ENCODE measurements around the gene SWSAP1. TPM values are rescaled to one million over a fixed set of nuclear protein-coding genes. Genes with fewer than 3 reads are reported as not detected.

The SWSAP1 gene
- total and polyA plus RNA-seq, 8 donors = 0.37 to 4.1 (median 3.2) TPM; not detected in 3

DNA sequence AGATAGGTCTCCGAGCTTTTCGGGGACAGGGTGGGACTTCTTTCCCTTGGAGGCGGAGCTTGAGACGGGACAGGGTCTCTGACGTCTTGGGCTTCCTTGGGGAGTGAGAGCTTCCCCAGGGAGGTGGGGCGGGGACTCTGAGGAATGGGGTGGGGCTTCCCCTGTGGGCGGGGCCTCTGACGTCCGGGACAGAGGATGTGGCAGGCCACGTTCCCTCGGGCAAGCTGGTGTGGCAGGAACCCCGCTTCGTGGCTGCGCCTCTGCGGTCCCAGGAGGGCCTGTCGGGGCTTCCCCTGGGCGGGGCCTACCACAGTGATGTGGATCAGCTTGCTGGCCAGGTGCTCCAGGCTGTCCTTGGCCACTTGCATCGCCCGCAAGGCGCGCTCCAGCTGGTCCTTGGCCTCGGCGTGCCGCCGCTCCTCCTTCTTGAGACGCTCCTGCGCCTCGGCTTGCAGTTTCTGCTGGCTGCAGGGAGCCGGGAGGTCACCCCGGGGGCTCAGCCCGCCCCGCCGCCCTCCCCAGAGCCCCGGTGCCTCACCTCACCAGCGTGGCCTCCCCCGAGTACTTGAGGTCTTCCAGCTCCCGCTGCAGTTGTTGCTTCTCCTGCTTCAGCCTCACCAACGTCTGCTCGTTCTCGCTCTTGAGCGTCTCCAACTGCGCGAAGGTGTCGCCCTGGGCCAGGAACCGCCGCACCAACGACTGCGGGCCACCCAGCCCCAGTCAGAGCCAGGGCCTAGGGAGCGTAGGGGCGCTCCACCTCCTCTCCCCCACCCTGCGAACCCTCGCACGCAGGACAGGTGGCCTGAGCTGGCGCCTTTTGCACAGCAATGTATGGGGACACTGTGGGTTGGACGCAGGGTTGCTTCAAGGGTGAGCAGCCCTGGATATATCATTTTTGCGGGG is 47.9 kb downstream of the SWSAP1 start:
- no peaks in the 10 kb centered on the region for H3K9me3 ChIP-seq
- WGBS, 5 donors = 3 to 10% (median 6%) methylated on average over 28 to 56 of the region's 56 CpGs
- peak; percentile 85 to 91 for DNase-seq
- peaks cover 7 to 68% (median 37%) of the 10 kb centered on the region in 3 donors for H3K27me3 ChIP-seq
- intact Hi-C loops (cut with DNase I; ENCODE audit: low total_unique reads) = no loop called here
- no peaks in the 10 kb centered on the region for H3K36me3 ChIP-seq
- TF ChIP-seq POLR2A (IDR thresholded peaks at IDR 0.05) (no peak), POLR2AphosphoS5 (IDR thresholded peaks at IDR 0.05) (peak in 2 of 3 donors; percentile 8 to 52), EP300 (IDR thresholded peaks at IDR 0.05) (no peak)
- TF ChIP-seq, protein P1, sequence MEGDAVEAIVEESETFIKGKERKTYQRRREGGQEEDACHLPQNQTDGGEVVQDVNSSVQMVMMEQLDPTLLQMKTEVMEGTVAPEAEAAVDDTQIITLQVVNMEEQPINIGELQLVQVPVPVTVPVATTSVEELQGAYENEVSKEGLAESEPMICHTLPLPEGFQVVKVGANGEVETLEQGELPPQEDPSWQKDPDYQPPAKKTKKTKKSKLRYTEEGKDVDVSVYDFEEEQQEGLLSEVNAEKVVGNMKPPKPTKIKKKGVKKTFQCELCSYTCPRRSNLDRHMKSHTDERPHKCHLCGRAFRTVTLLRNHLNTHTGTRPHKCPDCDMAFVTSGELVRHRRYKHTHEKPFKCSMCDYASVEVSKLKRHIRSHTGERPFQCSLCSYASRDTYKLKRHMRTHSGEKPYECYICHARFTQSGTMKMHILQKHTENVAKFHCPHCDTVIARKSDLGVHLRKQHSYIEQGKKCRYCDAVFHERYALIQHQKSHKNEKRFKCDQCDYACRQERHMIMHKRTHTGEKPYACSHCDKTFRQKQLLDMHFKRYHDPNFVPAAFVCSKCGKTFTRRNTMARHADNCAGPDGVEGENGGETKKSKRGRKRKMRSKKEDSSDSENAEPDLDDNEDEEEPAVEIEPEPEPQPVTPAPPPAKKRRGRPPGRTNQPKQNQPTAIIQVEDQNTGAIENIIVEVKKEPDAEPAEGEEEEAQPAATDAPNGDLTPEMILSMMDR (IDR thresholded peaks at IDR 0.05) = no peak
- peak overlapping the region; percentile 27 to 49 (median 32) for H3K4me3 ChIP-seq
- peak overlapping the region; percentile 37 to 74 (median 66) for H3K27ac ChIP-seq
- peaks cover 36 to 63% (median 47%) of the 10 kb centered on the region in 4 donors for H3K4me1 ChIP-seq

- Histone ChIP-seq H3K9me3 (no peaks in the 10 kb centered on the region), H3K27me3 (peaks cover 7 to 60% (median 37%) of the 10 kb centered on the region in 3 donors), H3K4me3 (no peak overlapping the region), H3K4me1 (peaks cover 36 to 57% (median 46%) of the 10 kb centered on the region in 4 donors), H3K36me3 (no peaks in the 10 kb centered on the region), H3K27ac (no peak overlapping the region)
- WGBS, 5 donors = 45 to 63% (median 58%) methylated on average over 25 to 27 of the region's 27 CpGs
- intact Hi-C loops (cut with DNase I; ENCODE audit: low total_unique reads) = no loop called here
- DNase-seq = no peak
- TF ChIP-seq EP300 (IDR thresholded peaks at IDR 0.05) = no peak
- TF ChIP-seq, protein P1 (IDR thresholded peaks at IDR 0.05) = no peak
- no peak for TF ChIP-seq POLR2A (IDR thresholded peaks at IDR 0.05)
- no peak for TF ChIP-seq POLR2AphosphoS5 (IDR thresholded peaks at IDR 0.05)
These were observed 48.8 kb downstream of the SWSAP1 start for GRCh38 chr19:11423164-11423790.

- Histone ChIP-seq H3K4me3 (no peak overlapping the region), H3K27me3 (peaks cover 7 to 55% (median 33%) of the 10 kb centered on the region in 3 donors), H3K36me3 (no peaks in the 10 kb centered on the region), H3K27ac (no peak overlapping the region), H3K4me1 (peaks cover 36 to 52% (median 41%) of the 10 kb centered on the region in 4 donors), H3K9me3 (no peaks in the 10 kb centered on the region)
- peak in 1 of 2 donors; percentile 55 for DNase-seq
- intact Hi-C loops (cut with DNase I; ENCODE audit: low total_unique reads) = no loop called here
- TF ChIP-seq, protein P1 (IDR thresholded peaks at IDR 0.05) = no peak
- TF ChIP-seq POLR2AphosphoS5 (IDR thresholded peaks at IDR 0.05) (no peak), EP300 (IDR thresholded peaks at IDR 0.05) (no peak), POLR2A (IDR thresholded peaks at IDR 0.05) (no peak)
- 8 to 21% (median 17%) methylated on average over 10 to 22 of the region's 22 CpGs for WGBS, 5 donors
These were observed 49.3 kb downstream of the SWSAP1 start for GRCh38 chr19:11423791-11424181.

Small RNA genes lying within 50 kb of the gene (small RNA-seq; reads per million reads assigned to genes)
- 0 reads per million in 4 donors for gene RF00019

Other genes starting within 250 kb of the SWSAP1 start
- gene SPC24, start 218.9 kb upstream of the SWSAP1 start, total RNA-seq = 10 to 100 TPM in 3 of 5 donors, not detected in 2; 11.9 to 20.4 (median 18.7) TPM
- 1 to 10 TPM; 3.7 to 6.5 (median 5.0) TPM for gene SPC24, start 218.9 kb upstream of the SWSAP1 start, polyA plus RNA-seq
- gene KANK2, start 177.1 kb upstream of the SWSAP1 start, total RNA-seq = 100 to 1,000 TPM; 120 to 415 (median 251) TPM
- gene KANK2, start 177.1 kb upstream of the SWSAP1 start, polyA plus RNA-seq = 100 to 1,000 TPM in 2 of 3 donors, 10 to 100 TPM in 1; 82.4 to 158 (median 144) TPM
- not detected for gene ANGPTL8, start 135.0 kb upstream of the SWSAP1 start, total RNA-seq
- under 1 TPM in 1 of 3 donors, not detected in 2; 0.70 TPM for gene ANGPTL8, start 135.0 kb upstream of the SWSAP1 start, polyA plus RNA-seq
- gene DOCK6, start 112.1 kb upstream of the SWSAP1 start, total RNA-seq = 100 to 1,000 TPM in 2 of 5 donors, 10 to 100 TPM in 3; 32.1 to 243 (median 99.5) TPM
- gene DOCK6, start 112.1 kb upstream of the SWSAP1 start, polyA plus RNA-seq = 10 to 100 TPM; 21.4 to 39.8 (median 24.0) TPM
- not detected for gene TSPAN16, start 78.5 kb upstream of the SWSAP1 start, total RNA-seq
- not detected for gene TSPAN16, start 78.5 kb upstream of the SWSAP1 start, polyA plus RNA-seq
- 10 to 100 TPM; 11.6 to 63.3 (median 16.3) TPM for gene RAB3D, start 35.0 kb upstream of the SWSAP1 start, total RNA-seq
- 10 to 100 TPM; 14.1 to 25.7 (median 21.7) TPM for gene RAB3D, start 35.0 kb upstream of the SWSAP1 start, polyA plus RNA-seq
- 100 to 1,000 TPM in 2 of 5 donors, 10 to 100 TPM in 2, 1 to 10 TPM in 1; 5.8 to 117 (median 69.3) TPM for gene TMEM205, start 28.4 kb upstream of the SWSAP1 start, total RNA-seq
- gene TMEM205, start 28.4 kb upstream of the SWSAP1 start, polyA plus RNA-seq = 100 to 1,000 TPM in 1 of 3 donors, 10 to 100 TPM in 2; 58.2 to 169 (median 61.7) TPM
- gene CCDC159, start 28.1 kb upstream of the SWSAP1 start, total RNA-seq = 10 to 100 TPM in 4 of 5 donors, 1 to 10 TPM in 1; 2.9 to 91.2 (median 20.3) TPM
- gene CCDC159, start 28.1 kb upstream of the SWSAP1 start, polyA plus RNA-seq = 10 to 100 TPM; 40.5 to 96.3 (median 70.0) TPM
- gene PLPPR2, start 19.2 kb upstream of the SWSAP1 start, total RNA-seq = 100 to 1,000 TPM in 1 of 5 donors, 10 to 100 TPM in 1, 1 to 10 TPM in 3; 6.1 to 364 (median 9.9) TPM
- gene PLPPR2, start 19.2 kb upstream of the SWSAP1 start, polyA plus RNA-seq = 10 to 100 TPM in 1 of 3 donors, 1 to 10 TPM in 2; 6.4 to 15.2 (median 9.8) TPM
- gene EPOR, start 9.6 kb downstream of the SWSAP1 start, total RNA-seq = 10 to 100 TPM in 4 of 5 donors, 1 to 10 TPM in 1; 4.8 to 19.9 (median 14.6) TPM
- 1 to 10 TPM; 3.7 to 8.9 (median 5.0) TPM for gene EPOR, start 9.6 kb downstream of the SWSAP1 start, polyA plus RNA-seq
- 100 to 1,000 TPM in 3 of 5 donors, 10 to 100 TPM in 2; 22.8 to 454 (median 107) TPM for gene RGL3, start 44.6 kb downstream of the SWSAP1 start, total RNA-seq
- 10 to 100 TPM; 20.6 to 41.2 (median 26.3) TPM for gene RGL3, start 44.6 kb downstream of the SWSAP1 start, polyA plus RNA-seq
- gene ODAD3, start 60.5 kb downstream of the SWSAP1 start, total RNA-seq = not detected
- under 1 TPM; 0.38 to 0.92 (median 0.62) TPM for gene ODAD3, start 60.5 kb downstream of the SWSAP1 start, polyA plus RNA-seq
- gene PRKCSH, start 61.0 kb downstream of the SWSAP1 start, total RNA-seq = 100 to 1,000 TPM in 2 of 5 donors, 10 to 100 TPM in 3; 30.3 to 221 (median 76.9) TPM
- gene PRKCSH, start 61.0 kb downstream of the SWSAP1 start, polyA plus RNA-seq = 100 to 1,000 TPM; 109 to 138 (median 115) TPM
- 10 to 100 TPM in 1 of 5 donors, 1 to 10 TPM in 2, not detected in 2; 1.5 to 11.0 (median 7.2) TPM for gene ELAVL3, start 106.4 kb downstream of the SWSAP1 start, total RNA-seq
- gene ELAVL3, start 106.4 kb downstream of the SWSAP1 start, polyA plus RNA-seq = under 1 TPM in 2 of 3 donors, not detected in 1; 0.10 to 0.31 TPM
- 10 to 100 TPM in 4 of 5 donors, 1 to 10 TPM in 1; 6.7 to 99.6 (median 10.5) TPM for gene ZNF653, start 131.2 kb downstream of the SWSAP1 start, total RNA-seq
- gene ZNF653, start 131.2 kb downstream of the SWSAP1 start, polyA plus RNA-seq = 10 to 100 TPM in 2 of 3 donors, 1 to 10 TPM in 1; 9.8 to 35.9 (median 17.3) TPM
- 100 to 1,000 TPM in 1 of 5 donors, 10 to 100 TPM in 4; 15.6 to 119 (median 49.0) TPM for gene ECSIT, start 154.5 kb downstream of the SWSAP1 start, total RNA-seq
- gene ECSIT, start 154.5 kb downstream of the SWSAP1 start, polyA plus RNA-seq = 10 to 100 TPM; 93.2 to 96.5 (median 95.1) TPM
- gene CNN1, start 164.2 kb downstream of the SWSAP1 start, total RNA-seq = 1,000 to 10,000 TPM in 1 of 5 donors, 100 to 1,000 TPM in 4; 205 to 1,183 (median 570) TPM
- 100 to 1,000 TPM in 1 of 3 donors, 10 to 100 TPM in 2; 70.2 to 585 (median 70.6) TPM for gene CNN1, start 164.2 kb downstream of the SWSAP1 start, polyA plus RNA-seq
- gene ELOF1, start 184.6 kb downstream of the SWSAP1 start, total RNA-seq = 10 to 100 TPM in 4 of 5 donors, 1 to 10 TPM in 1; 2.3 to 25.5 (median 21.4) TPM
- 10 to 100 TPM; 87.0 to 96.4 (median 93.1) TPM for gene ELOF1, start 184.6 kb downstream of the SWSAP1 start, polyA plus RNA-seq
- 10 to 100 TPM in 2 of 5 donors, 1 to 10 TPM in 2, not detected in 1; 6.1 to 47.5 (median 25.3) TPM for gene ACP5, start 203.0 kb downstream of the SWSAP1 start, total RNA-seq
- gene ACP5, start 203.0 kb downstream of the SWSAP1 start, polyA plus RNA-seq = 10 to 100 TPM; 48.9 to 67.9 (median 67.4) TPM
- gene ZNF627, start 222.8 kb downstream of the SWSAP1 start, total RNA-seq = 10 to 100 TPM in 2 of 5 donors, 1 to 10 TPM in 2, not detected in 1; 1.4 to 21.7 (median 10.7) TPM
- 1 to 10 TPM; 5.5 to 6.4 (median 6.3) TPM for gene ZNF627, start 222.8 kb downstream of the SWSAP1 start, polyA plus RNA-seq

All from stomach (tissue), 9 donors.